Testis (tissue), 3 donors: ENCODE measurements around the gene MAP2K2. TPM values are rescaled to one million over a fixed set of nuclear protein-coding genes. Genes with fewer than 3 reads are reported as not detected.

Experiments
- DNase-seq: peaks from one replicate; pipeline ENCODE4 v3.0.0-alpha.2; 2019
- H3K27ac ChIP-seq, 2 donors: fragments of 200-600 bp; sonication (generic); one replicate each; pipeline ENCODE4 v1.5.1; 2019
- H3K27me3 ChIP-seq: fragments of 200-600 bp; sonication (generic); one replicate; pipeline ENCODE4 v1.5.1; 2019
- H3K36me3 ChIP-seq: fragments of 200-600 bp; sonication (generic); one replicate; pipeline ENCODE4 v1.5.1; 2017; ENCODE audit warnings: low read depth; ENCODE audit errors: missing control alignments
- H3K4me1 ChIP-seq: fragments of 200-600 bp; sonication (generic); one replicate; pipeline ENCODE4 v1.5.1; 2019
- H3K4me3 ChIP-seq, 2 donors: fragments of 200-600 bp; sonication (generic); one replicate each; pipeline ENCODE4 v1.5.1; 2017 to 2019
- H3K9me3 ChIP-seq: fragments of 200-600 bp; sonication (generic); one replicate; pipeline ENCODE4 v1.5.1; 2017
- CTCF ChIP-seq, 3 experiments: fragments of 450-650 bp in 2 of 3; fragments of 200-600 bp in 1 of 3; sonication (generic) in 1 of 3; IDR thresholded peaks; one replicate each; pipeline ENCODE4 v1.5.1; 2016 to 2019; ENCODE audit warnings: antibody characterized with exemption in 3 of 3, mild to moderate bottlenecking in 2 of 3, moderate library complexity in 1 of 3
- POLR2A ChIP-seq: fragments of 450-650 bp; IDR thresholded peaks from one replicate; pipeline ENCODE4 v1.6.1; 2017; ENCODE audit warnings: antibody characterized with exemption, mild to moderate bottlenecking, moderate library complexity
- WGBS, 2 donors: methylation state at CpG; one replicate each; pipeline ENCODE4 v1.1.5; 2018; 5-methylcytosine and 5-hydroxymethylcytosine counted together
- intact Hi-C: fragments of 100-400 bp; cut with DNase I; formaldehyde crosslinking; loops from one replicate; pipeline ENCODE4 v1.15.1; 2023; ENCODE audit warnings: low total_unique reads
- polyA plus RNA-seq: library from polyadenylated mRNA; stranded (reverse); fragments of 350-450 nt; fragmentation: Illumina TruSeq; extraction: RNeasy Lipid Tissue Mini Kit (QIAGEN cat#74804); gene quantifications from one replicate; pipeline ENCODE4 v1.2.3, GENCODE V29; 2014; ENCODE audit warnings: low read depth, low replicate concordance; ENCODE audit not compliant: insufficient read depth
- total RNA-seq, 2 donors: library from RNA; depleted of rRNA; stranded (reverse); fragments of >200 nt; gene quantifications; one replicate each; pipeline ENCODE4 v1.2.3, GENCODE V29; 2016

The MAP2K2 gene
- total and polyA plus RNA-seq, 3 donors from 2014 or later, result 181 to 241 (median 225) TPM

DNA sequence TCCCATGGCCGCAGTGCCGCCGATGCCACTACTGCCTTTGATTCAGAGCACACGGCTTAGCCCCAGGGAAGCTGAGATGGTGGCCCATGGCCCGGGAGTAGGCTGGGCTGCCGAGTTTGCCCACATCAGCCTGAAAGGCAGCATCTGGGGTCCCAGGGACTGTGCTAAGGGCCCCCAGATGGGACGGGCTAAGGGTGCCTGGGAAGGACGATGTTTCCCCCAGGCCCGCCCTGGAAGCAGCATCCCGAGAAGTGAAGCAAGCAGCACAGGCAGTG is 22.5 kb downstream of the MAP2K2 start:
- Histone ChIP-seq H3K4me3 (no peak overlapping the region), H3K9me3 (no peaks in the 10 kb centered on the region), H3K27ac (no peak overlapping the region), H3K4me1 (peaks cover 12% of the 10 kb centered on the region), H3K27me3 (no peaks in the 10 kb centered on the region), H3K36me3 (no peaks in the 10 kb centered on the region)
- no peak for TF ChIP-seq POLR2A
- TF ChIP-seq CTCF (IDR thresholded peaks at IDR 0.05), result no peak
- intact Hi-C loops, result no loop called here
- WGBS, 2 donors, result 90 to 94% methylated on average over 10 of the region's 10 CpGs
- no peak for DNase-seq

- Histone ChIP-seq H3K4me1 (peaks cover 12% of the 10 kb centered on the region), H3K36me3 (no peaks in the 10 kb centered on the region), H3K27ac (no peak overlapping the region), H3K27me3 (no peaks in the 10 kb centered on the region), H3K4me3 (no peak overlapping the region), H3K9me3 (no peaks in the 10 kb centered on the region)
- intact Hi-C loops, result no loop called here
- 93 to 94% methylated on average over 23 to 38 of the region's 38 CpGs for WGBS, 2 donors
- no peak for TF ChIP-seq CTCF (IDR thresholded peaks at IDR 0.05)
- no peak for TF ChIP-seq POLR2A
- no peak for DNase-seq
Measured at GRCh38 chr19:4100647-4101495, 23.1 kb downstream of the MAP2K2 start.

DNA sequence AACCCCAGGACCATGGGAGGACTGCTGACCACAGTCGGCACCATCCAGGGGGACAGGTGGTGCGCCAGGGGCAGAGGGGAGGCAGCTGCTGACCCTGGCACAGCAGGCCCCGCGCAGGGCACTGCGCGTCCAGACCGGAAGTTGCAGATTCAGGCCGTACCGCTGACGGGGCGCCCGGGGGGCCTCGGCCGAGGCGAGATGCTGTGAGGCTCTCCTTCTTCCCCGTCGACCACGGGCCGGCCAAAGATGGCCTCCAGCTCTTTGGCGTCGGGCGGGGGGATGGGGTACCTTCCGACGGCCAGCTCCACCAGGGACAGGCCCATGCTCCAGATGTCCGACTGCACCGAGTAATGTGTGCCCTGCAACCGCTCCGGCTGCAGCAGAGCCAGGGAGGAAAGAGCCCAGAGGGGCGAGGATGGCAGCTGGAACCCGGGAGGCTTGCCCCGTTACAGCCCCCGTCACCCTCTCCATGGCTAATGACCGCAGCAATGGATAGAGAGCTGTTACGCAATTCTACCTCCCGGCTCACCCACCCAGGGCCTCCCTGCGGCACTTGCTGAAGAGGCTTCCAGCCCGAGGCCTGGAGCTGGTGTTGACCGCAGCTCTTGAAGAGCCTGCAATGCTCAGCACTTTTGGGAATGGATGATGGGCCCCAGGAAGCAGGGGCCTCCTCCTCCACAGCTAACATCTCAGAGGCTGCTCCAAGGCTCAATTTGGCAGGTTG is 24.7 kb downstream of the MAP2K2 start:
- Histone ChIP-seq H3K36me3 (no peaks in the 10 kb centered on the region), H3K4me3 (no peak overlapping the region), H3K27ac (no peak overlapping the region), H3K4me1 (peaks cover 12% of the 10 kb centered on the region), H3K9me3 (no peaks in the 10 kb centered on the region), H3K27me3 (no peaks in the 10 kb centered on the region)
- TF ChIP-seq CTCF (IDR thresholded peaks at IDR 0.05), result no peak
- TF ChIP-seq POLR2A, result no peak
- DNase-seq, result no peak
- intact Hi-C loops, result no loop called here
- WGBS, 2 donors, result 92 to 94% methylated on average over 8 to 38 of the region's 38 CpGs

DNA sequence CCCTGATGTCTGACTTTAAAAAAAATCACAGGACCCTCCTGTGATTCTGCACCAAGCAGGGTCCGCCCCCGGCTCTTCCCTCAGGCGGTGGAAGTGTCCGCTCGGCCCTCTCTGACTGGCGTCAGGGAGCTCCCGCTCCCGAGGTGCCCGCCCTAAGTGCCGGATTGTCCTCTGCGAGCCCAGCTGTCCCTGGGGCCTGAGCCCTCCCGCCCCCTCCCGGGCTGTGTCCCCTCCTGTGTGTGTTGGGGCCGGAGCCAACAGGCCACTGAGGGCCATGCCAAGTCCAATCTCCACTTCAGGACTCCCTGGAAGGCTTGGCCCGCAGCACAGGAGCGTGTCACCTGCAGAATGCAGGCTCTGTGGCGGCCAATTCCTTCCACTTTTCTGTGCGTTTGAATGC is 25.4 kb downstream of the MAP2K2 start:
- H3K4me3 ChIP-seq, result no peak overlapping the region
- DNase-seq, result no peak
- 78 to 93% methylated on average over 12 to 17 of the region's 18 CpGs for WGBS, 2 donors
- no peaks in the 10 kb centered on the region for H3K27me3 ChIP-seq
- H3K36me3 ChIP-seq, result no peaks in the 10 kb centered on the region
- intact Hi-C loops, result no loop called here
- TF ChIP-seq CTCF (IDR thresholded peaks at IDR 0.05) (no peak), POLR2A (no peak)
- H3K9me3 ChIP-seq, result no peaks in the 10 kb centered on the region
- H3K4me1 ChIP-seq, result peaks cover 12% of the 10 kb centered on the region
- no peak overlapping the region for H3K27ac ChIP-seq
